Measurements from ENCODE around the gene AQP12B.

The AQP12B gene

GRCh38 chr2:240631548-240632305 lies 51.0 kb downstream of the AQP12B start:
- DNase-seq: peak in 1 of 2 experiments; percentile 6

GRCh38 chr2:240630771-240631547 lies 51.7 kb downstream of the AQP12B start:
- DNase-seq: peak in 1 of 2 experiments; percentile 9

- DNase-seq: no peak
Measured at GRCh38 chr2:240629968-240630770, 52.5 kb downstream of the AQP12B start.

- no peak for DNase-seq
Measured at GRCh38 chr2:240629619-240629967, 53.1 kb downstream of the AQP12B start.

DNA sequence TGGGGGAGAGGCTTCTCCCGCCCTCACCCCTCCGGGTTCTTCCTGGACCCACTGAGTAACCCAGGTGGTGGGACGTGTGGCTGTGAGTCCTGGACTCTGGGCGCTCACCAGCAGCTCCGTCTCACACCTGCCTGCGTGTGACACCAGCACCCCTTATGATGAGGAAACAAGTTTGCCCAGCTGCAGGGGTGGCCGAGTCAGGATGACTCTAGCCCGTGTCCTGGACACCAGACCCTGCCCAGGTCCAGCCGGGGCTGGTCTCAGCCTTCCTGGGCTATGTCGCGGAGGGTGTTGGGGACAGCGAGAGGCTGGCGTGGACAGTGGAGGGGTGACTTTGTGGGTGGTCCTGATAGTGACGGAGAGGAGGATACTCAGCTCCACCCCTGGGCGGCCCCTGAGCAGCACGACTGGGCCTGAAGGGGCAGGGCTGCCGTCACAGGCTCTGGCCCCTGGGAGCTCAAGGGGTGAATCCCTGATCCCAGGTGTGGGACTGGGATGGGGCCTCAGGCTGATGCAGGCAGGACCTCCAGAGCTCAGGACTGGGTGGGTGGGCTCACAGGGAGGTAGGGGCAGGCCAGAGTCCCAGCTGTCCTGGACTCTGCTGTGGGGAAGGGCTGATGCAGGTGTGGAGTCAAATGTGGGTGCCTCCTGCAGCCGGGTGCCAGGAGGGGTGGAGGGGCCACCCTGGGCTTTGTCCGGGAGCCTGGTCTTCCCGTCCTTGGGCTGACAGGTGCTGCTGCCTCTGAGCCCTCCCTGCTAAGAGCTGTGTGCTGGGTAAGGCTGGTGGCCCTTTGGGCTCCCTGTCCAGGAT lies 53.7 kb downstream of the AQP12B start:
- no peak for DNase-seq

- DNase-seq: no peak
Measured at GRCh38 chr2:240628507-240628807, 54.2 kb downstream of the AQP12B start.

DNA sequence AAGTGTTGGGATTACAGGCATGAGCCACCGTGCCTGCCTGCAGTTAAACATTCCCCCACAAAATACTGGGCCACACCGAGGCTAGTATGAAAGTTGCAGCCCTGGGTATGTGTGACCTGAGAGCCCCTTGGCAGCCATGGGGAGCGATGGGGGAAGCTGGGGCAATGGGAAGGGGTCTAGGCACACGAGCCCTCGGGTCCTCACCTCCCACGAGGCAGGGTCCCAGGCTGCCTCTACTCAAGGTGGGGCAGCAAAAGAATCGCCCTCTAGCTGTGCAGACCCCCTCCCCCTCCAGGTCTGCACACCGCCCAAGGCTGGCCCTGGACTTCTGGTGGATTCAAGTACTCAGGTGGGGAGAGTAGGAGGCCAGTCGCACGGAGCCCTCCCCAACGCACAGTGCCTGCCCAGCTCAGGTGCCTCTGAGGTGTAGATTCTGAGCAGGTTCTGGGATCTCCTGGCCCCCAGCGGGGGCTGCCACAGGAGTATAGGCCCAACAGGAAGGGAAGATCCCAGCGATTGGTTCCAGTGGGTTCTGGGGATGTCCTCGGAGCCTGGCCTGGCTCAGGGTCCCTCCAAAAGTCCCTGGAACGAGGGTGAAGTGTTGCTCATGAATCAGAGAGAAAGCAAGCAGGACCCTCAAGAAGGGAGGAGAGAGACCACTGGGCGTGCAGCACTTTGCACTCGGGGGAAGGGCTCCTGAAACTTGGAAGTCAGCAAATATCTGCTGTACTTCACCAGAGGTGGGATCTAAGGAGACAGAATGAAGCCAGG lies 54.8 kb downstream of the AQP12B start:
- DNase-seq: no peak

GRCh38 chr2:240626531-240627300 lies 56.0 kb downstream of the AQP12B start:
- DNase-seq: peak; percentile 55 to 66
